HepG2 (cell line): ENCODE results near the gene OSBPL5. TPM values are rescaled to one million over a fixed set of nuclear protein-coding genes. Genes with fewer than 3 reads are reported as not detected.

ENCODE experiments used
- HMGXB4 ChIP-seq, 2 experiments: sonication (generic) in 1 of 2; formaldehyde crosslinking in 1 of 2; IDR thresholded peaks; 2 replicates each; pipeline versions ENCODE4 v1.4.0 to v1.6.1; 2018 to 2020; ENCODE audit warnings: missing genetic modification reagents in 2 of 2, borderline replicate concordance in 1 of 2, low read depth in 1 of 2, mild to moderate bottlenecking in 1 of 2, missing biosample characterization in 1 of 2
- polyA plus RNA-seq, 8 experiments: library from polyadenylated mRNA; depleted of rRNA in 3 of 8; stranded (reverse) in 7 of 8; unstranded in 1 of 8; fragments of >200 nt; fragmentation: Illumina TruSeq in 4 of 8; extraction: Trizol in 4 of 8; gene quantifications; 2 replicates each; pipeline versions ENCODE4 v1.2.1 to v1.2.3, GENCODE V29; 2011 to 2016; ENCODE audit warnings: low read depth in 4 of 8, missing spikeins in 1 of 8, mixed read lengths in 1 of 8; ENCODE audit not compliant: insufficient read depth in 1 of 8
- total RNA-seq, 5 experiments: library from RNA; depleted of rRNA; stranded (reverse); fragments of >200 nt; fragmentation: Illumina TruSeq; extraction: Trizol; gene quantifications; 2 replicates each; pipeline ENCODE4 v1.2.3, GENCODE V29; 2016; ENCODE audit warnings: low read depth in 1 of 5
- TF ChIP-seq, protein P1 (sequence below): sonication (generic); formaldehyde crosslinking; IDR thresholded peaks from 2 replicates; pipeline ENCODE4 v1.5.0; 2020; ENCODE audit warnings: mild to moderate bottlenecking, missing genetic modification reagents, borderline replicate concordance

Gene OSBPL5
- total and polyA plus RNA-seq, 2 of the 13 experiments (the other 11 are each of a cell fraction or from before 2014, with no cell fraction given), result not detected

- TF ChIP-seq, protein P1, sequence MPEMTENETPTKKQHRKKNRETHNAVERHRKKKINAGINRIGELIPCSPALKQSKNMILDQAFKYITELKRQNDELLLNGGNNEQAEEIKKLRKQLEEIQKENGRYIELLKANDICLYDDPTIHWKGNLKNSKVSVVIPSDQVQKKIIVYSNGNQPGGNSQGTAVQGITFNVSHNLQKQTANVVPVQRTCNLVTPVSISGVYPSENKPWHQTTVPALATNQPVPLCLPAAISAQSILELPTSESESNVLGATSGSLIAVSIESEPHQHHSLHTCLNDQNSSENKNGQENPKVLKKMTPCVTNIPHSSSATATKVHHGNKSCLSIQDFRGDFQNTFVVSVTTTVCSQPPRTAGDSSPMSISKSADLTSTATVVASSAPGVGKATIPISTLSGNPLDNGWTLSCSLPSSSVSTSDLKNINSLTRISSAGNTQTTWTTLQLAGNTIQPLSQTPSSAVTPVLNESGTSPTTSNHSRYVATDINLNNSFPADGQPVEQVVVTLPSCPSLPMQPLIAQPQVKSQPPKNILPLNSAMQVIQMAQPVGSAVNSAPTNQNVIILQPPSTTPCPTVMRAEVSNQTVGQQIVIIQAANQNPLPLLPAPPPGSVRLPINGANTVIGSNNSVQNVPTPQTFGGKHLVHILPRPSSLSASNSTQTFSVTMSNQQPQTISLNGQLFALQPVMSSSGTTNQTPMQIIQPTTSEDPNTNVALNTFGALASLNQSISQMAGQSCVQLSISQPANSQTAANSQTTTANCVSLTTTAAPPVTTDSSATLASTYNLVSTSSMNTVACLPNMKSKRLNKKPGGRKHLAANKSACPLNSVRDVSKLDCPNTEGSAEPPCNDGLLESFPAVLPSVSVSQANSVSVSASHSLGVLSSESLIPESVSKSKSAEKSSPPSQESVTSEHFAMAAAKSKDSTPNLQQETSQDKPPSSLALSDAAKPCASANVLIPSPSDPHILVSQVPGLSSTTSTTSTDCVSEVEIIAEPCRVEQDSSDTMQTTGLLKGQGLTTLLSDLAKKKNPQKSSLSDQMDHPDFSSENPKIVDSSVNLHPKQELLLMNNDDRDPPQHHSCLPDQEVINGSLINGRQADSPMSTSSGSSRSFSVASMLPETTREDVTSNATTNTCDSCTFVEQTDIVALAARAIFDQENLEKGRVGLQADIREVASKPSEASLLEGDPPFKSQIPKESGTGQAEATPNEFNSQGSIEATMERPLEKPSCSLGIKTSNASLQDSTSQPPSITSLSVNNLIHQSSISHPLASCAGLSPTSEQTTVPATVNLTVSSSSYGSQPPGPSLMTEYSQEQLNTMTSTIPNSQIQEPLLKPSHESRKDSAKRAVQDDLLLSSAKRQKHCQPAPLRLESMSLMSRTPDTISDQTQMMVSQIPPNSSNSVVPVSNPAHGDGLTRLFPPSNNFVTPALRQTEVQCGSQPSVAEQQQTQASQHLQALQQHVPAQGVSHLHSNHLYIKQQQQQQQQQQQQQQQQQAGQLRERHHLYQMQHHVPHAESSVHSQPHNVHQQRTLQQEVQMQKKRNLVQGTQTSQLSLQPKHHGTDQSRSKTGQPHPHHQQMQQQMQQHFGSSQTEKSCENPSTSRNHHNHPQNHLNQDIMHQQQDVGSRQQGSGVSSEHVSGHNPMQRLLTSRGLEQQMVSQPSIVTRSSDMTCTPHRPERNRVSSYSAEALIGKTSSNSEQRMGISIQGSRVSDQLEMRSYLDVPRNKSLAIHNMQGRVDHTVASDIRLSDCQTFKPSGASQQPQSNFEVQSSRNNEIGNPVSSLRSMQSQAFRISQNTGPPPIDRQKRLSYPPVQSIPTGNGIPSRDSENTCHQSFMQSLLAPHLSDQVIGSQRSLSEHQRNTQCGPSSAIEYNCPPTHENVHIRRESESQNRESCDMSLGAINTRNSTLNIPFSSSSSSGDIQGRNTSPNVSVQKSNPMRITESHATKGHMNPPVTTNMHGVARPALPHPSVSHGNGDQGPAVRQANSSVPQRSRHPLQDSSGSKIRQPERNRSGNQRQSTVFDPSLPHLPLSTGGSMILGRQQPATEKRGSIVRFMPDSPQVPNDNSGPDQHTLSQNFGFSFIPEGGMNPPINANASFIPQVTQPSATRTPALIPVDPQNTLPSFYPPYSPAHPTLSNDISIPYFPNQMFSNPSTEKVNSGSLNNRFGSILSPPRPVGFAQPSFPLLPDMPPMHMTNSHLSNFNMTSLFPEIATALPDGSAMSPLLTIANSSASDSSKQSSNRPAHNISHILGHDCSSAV, result no peak
- no peak for TF ChIP-seq HMGXB4 (CRISPR knock-in tag; IDR thresholded peaks at IDR 0.05; ENCODE audit: borderline replicate concordance in 1 of 2, low read depth in 1 of 2)
Measured at GRCh38 chr11:3152471-3153110, 12.5 kb downstream of the OSBPL5 start (continued).
